Neural progenitor cell (in vitro differentiated cells): Measurements from ENCODE around the gene FTCD. TPM values are rescaled to one million over a fixed set of nuclear protein-coding genes. Genes with fewer than 3 reads are reported as not detected.

Experiments
- DNase-seq: peaks from one replicate; pipeline ENCODE4 v3.0.0-alpha.2; 2016; ENCODE audit warnings: low spot score
- H2AFZ ChIP-seq: fragments of 200-600 bp; sonication (generic); replicated peaks from 2 replicates; pipeline ENCODE4 v1.6.1; 2016; ENCODE audit warnings: antibody characterized with exemption
- H3F3A ChIP-seq: fragments of 200-600 bp; sonication (generic); 2 replicates; pipeline ENCODE4 v1.6.1; 2016; ENCODE audit warnings: antibody characterized with exemption, low read depth
- H3K27ac ChIP-seq: fragments of 200-600 bp; sonication (generic); 2 replicates; pipeline ENCODE4 v1.5.1; 2016; ENCODE audit warnings: mild to moderate bottlenecking
- H3K27me3 ChIP-seq: fragments of 200-600 bp; sonication (generic); 2 replicates; pipeline ENCODE4 v1.6.1; 2016; ENCODE audit warnings: mild to moderate bottlenecking, moderate library complexity
- H3K36me3 ChIP-seq: fragments of 200-600 bp; sonication (generic); 2 replicates; pipeline ENCODE4 v1.5.1; 2016
- H3K4me1 ChIP-seq: fragments of 200-600 bp; sonication (generic); 2 replicates; pipeline ENCODE4 v1.6.1; 2016; ENCODE audit warnings: mixed run types
- H3K4me2 ChIP-seq: fragments of 200-600 bp; sonication (generic); 2 replicates; pipeline ENCODE4 v1.6.1; 2016
- H3K4me3 ChIP-seq: fragments of 200-600 bp; sonication (generic); 2 replicates; pipeline ENCODE4 v1.5.1; 2016
- H3K79me2 ChIP-seq: fragments of 200-600 bp; sonication (generic); 2 replicates; pipeline ENCODE4 v1.6.1; 2016; ENCODE audit warnings: low read depth
- H3K9ac ChIP-seq: fragments of 200-600 bp; sonication (generic); 2 replicates; pipeline ENCODE4 v1.6.1; 2016
- H3K9me3 ChIP-seq: fragments of 200-600 bp; sonication (generic); 2 replicates; pipeline ENCODE4 v1.5.1; 2016; ENCODE audit warnings: low read depth
- H4K20me1 ChIP-seq: fragments of 200-600 bp; sonication (generic); 2 replicates; pipeline ENCODE4 v1.6.1; 2016; ENCODE audit warnings: low read depth
- H3K27ac Mint-ChIP-seq: 3 replicates; pipeline ENCODE4 v1.8.0; 2021; ENCODE audit warnings: mixed read lengths
- H3K27me3 Mint-ChIP-seq: 2 replicates; pipeline ENCODE4 v1.8.0; 2022; ENCODE audit warnings: low read depth, mild to moderate bottlenecking, inconsistent platforms, moderate library complexity, mixed read lengths; ENCODE audit not compliant: insufficient read depth
- H3K36me3 Mint-ChIP-seq: 3 replicates; pipeline ENCODE4 v1.8.0; 2021; ENCODE audit warnings: mixed read lengths
- H3K4me1 Mint-ChIP-seq: 3 replicates; pipeline ENCODE4 v1.8.0; 2021; ENCODE audit warnings: mixed read lengths
- H3K4me3 Mint-ChIP-seq: 3 replicates; pipeline ENCODE4 v1.8.0; 2021; ENCODE audit warnings: mild to moderate bottlenecking, moderate library complexity, mixed read lengths
- H3K9me3 Mint-ChIP-seq: 3 replicates; pipeline ENCODE4 v1.8.0; 2020; ENCODE audit warnings: mixed read lengths
- EZH2 ChIP-seq: fragments of 200-600 bp; sonication (generic); IDR thresholded peaks from 2 replicates; pipeline ENCODE4 v1.6.1; 2017; ENCODE audit warnings: antibody characterized with exemption, mild to moderate bottlenecking, moderate library complexity
- EZH2phosphoT487 ChIP-seq: fragments of 200-600 bp; sonication (generic); IDR thresholded peaks from 2 replicates; pipeline ENCODE4 v1.6.1; 2017; ENCODE audit warnings: antibody characterized with exemption
- total RNA-seq: library from RNA; depleted of rRNA; stranded (reverse); fragments of >200 nt; gene quantifications from 2 replicates; pipeline ENCODE4 v1.2.3, GENCODE V29; 2015; ENCODE audit warnings: low replicate concordance
- TF ChIP-seq, protein P1 (sequence below): fragments of 200-600 bp; sonication (generic); IDR thresholded peaks from 2 replicates; pipeline ENCODE4 v1.5.1; 2017; ENCODE audit warnings: antibody characterized with exemption, mild to moderate bottlenecking

Gene FTCD
- total RNA-seq, 1 donor from 2014 or later, result not detected

DNA sequence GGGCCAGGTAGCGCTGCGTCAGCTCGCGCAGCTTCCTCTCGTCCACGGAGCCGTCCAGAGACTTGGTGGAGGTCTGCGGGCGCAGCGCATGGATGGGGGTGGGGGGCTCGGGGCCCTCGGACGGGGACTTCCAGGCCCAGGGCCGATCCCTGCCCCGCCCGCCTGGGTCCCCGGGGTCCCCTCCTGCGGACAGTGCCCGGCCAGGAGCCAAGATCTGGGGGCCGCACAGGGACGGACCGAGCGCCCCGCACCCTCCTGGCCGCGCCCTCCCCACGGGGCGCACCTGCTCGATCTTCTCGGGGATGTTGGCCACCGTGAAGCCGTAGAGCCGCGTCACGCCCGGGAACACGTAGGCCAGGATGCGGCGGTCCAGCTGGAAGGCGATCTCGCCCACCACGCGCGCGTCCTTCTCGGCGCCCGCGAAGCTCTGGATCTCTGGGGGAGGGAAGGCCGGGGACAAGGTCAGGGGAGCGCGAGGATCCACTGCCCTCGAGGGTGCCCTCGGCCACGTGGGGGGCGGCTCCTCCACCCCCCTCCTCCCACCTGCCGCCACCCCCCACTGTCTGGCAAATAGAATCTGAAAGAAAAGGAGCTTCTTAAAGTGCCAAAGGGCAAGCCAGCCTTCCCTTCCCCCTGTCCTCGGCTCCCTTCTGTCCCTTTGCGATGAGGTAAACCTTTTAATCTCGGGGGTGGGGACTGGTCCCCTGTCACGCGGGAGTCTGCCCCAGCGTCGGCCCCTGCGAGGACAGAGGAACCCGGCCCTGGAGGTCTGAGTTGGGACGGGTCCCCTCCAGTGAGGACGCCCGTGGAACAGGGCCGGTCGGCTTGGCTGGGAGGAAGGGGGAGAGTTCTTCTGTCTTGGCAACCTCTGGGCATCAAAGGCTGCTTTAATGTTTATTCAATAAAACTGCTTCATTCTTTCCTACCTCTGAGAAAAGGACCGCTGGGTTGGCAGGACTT is 6.5 kb upstream of the FTCD start:
- no peak overlapping the region for H3K4me3 Mint-ChIP-seq
- Histone ChIP-seq H3K4me2 (no peak overlapping the region), H3K9me3 (no peaks in the 10 kb centered on the region), H3K9ac (no peak overlapping the region), H3K27me3 (no peaks in the 10 kb centered on the region), H3K4me3 (no peak overlapping the region), H4K20me1 (no peaks in the 10 kb centered on the region), H3K79me2 (no peaks in the 10 kb centered on the region), H3K27ac (no peak overlapping the region), H3K36me3 (no peaks in the 10 kb centered on the region), H3K4me1 (no peaks in the 10 kb centered on the region), H2AFZ (no peak overlapping the region), H3F3A (peaks cover 3% of the 10 kb centered on the region)
- peaks cover 7% of the 10 kb centered on the region for H3K9me3 Mint-ChIP-seq
- H3K27ac Mint-ChIP-seq, result no peak overlapping the region
- TF ChIP-seq EZH2phosphoT487, result no peak
- TF ChIP-seq, protein P1, sequence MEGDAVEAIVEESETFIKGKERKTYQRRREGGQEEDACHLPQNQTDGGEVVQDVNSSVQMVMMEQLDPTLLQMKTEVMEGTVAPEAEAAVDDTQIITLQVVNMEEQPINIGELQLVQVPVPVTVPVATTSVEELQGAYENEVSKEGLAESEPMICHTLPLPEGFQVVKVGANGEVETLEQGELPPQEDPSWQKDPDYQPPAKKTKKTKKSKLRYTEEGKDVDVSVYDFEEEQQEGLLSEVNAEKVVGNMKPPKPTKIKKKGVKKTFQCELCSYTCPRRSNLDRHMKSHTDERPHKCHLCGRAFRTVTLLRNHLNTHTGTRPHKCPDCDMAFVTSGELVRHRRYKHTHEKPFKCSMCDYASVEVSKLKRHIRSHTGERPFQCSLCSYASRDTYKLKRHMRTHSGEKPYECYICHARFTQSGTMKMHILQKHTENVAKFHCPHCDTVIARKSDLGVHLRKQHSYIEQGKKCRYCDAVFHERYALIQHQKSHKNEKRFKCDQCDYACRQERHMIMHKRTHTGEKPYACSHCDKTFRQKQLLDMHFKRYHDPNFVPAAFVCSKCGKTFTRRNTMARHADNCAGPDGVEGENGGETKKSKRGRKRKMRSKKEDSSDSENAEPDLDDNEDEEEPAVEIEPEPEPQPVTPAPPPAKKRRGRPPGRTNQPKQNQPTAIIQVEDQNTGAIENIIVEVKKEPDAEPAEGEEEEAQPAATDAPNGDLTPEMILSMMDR, result no peak
- TF ChIP-seq EZH2, result no peak
- H3K27me3 Mint-ChIP-seq, result peaks cover 2% of the 10 kb centered on the region
- DNase-seq, result peak; percentile 1
- H3K4me1 Mint-ChIP-seq, result no peaks in the 10 kb centered on the region
- H3K36me3 Mint-ChIP-seq, result peaks cover 11% of the 10 kb centered on the region

DNA sequence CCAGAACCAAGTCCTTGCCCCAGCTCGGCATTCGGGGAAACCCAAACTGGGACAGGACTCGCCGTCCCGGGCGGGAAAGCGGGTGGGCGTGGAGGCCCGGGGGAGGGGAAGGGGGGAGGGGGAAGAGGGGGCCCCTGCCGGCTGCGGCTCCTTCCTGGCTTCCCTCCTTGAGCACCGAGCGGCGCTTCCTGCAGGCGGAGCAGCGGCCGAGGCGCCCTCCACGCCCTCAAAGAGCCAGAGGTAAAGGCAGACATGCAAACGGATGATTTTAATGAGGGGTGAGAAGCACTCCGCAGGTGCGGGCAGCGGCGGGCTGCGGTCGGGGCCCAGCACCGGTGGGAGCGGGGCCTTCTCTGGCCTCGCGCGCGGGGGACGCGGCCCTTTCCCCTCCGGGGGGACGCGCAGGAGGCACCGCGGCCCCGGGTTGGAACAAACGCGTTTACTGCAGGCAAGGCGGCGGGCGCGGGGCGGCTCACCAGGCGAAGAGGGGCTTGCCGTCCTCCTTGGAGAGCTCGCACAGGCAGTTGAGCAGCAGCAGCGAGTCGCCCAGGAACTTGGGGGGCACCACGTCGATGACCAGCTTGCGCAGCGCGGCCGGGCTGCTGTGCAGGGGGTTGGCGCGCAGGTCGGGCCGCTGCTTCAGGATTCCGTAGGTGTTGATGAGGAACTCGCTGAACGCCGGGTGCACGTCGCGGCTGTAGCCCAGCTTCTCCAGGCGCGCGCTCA is 5.7 kb upstream of the FTCD start:
- Mint-ChIP-seq H3K9me3 (peaks cover 7% of the 10 kb centered on the region), H3K27me3 (peaks cover 4% of the 10 kb centered on the region), H3K4me1 (peaks cover 6% of the 10 kb centered on the region), H3K4me3 (no peak overlapping the region), H3K27ac (no peak overlapping the region), H3K36me3 (peaks cover 11% of the 10 kb centered on the region)
- no peaks in the 10 kb centered on the region for H3K79me2 ChIP-seq
- no peaks in the 10 kb centered on the region for H3K9me3 ChIP-seq
- H2AFZ ChIP-seq, result no peak overlapping the region
- H3K36me3 ChIP-seq, result no peaks in the 10 kb centered on the region
- no peaks in the 10 kb centered on the region for H3K4me1 ChIP-seq
- H3K4me3 ChIP-seq, result no peak overlapping the region
- no peak overlapping the region for H3K9ac ChIP-seq
- no peaks in the 10 kb centered on the region for H3K27me3 ChIP-seq
- no peaks in the 10 kb centered on the region for H4K20me1 ChIP-seq
- H3K27ac ChIP-seq, result no peak overlapping the region
- DNase-seq, result peak; percentile 10
- TF ChIP-seq EZH2phosphoT487 (no peak), EZH2 (no peak)
- TF ChIP-seq, protein P1, result no peak
- no peak overlapping the region for H3K4me2 ChIP-seq
- H3F3A ChIP-seq, result peaks cover 3% of the 10 kb centered on the region

DNA sequence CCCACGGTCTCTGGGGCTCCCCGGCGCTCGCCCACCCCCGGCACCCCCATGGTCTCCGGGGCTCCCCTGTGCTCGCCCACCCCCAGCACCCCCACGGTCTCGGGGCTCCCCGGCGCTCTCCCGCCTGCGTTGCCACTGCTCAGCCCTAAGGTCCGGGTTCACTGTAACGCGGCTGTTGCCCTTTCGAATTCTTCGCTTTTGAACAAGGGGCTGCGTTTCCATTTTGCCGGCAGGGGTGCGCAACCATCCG is 5.2 kb upstream of the FTCD start:
- Histone ChIP-seq H3K79me2 (no peaks in the 10 kb centered on the region), H3K27ac (no peak overlapping the region), H3K36me3 (no peaks in the 10 kb centered on the region), H3K4me2 (no peak overlapping the region), H3K9me3 (no peaks in the 10 kb centered on the region), H3K9ac (no peak overlapping the region), H3K27me3 (no peaks in the 10 kb centered on the region), H3K4me3 (no peak overlapping the region), H3K4me1 (no peaks in the 10 kb centered on the region), H4K20me1 (no peaks in the 10 kb centered on the region), H2AFZ (no peak overlapping the region), H3F3A (peaks cover 3% of the 10 kb centered on the region)
- H3K4me1 Mint-ChIP-seq, result peaks cover 9% of the 10 kb centered on the region
- peaks cover 6% of the 10 kb centered on the region for H3K27me3 Mint-ChIP-seq
- DNase-seq, result no peak
- H3K9me3 Mint-ChIP-seq, result peaks cover 7% of the 10 kb centered on the region
- H3K27ac Mint-ChIP-seq, result no peak overlapping the region
- no peak for TF ChIP-seq EZH2
- TF ChIP-seq, protein P1, result no peak
- no peak for TF ChIP-seq EZH2phosphoT487
- no peak overlapping the region for H3K4me3 Mint-ChIP-seq
- H3K36me3 Mint-ChIP-seq, result peaks cover 9% of the 10 kb centered on the region
